TTC549 (cell line): ENCODE results near the gene FGF22.

Experiments
- FAIRE-seq: peaks from 2 replicates; lab custom pipeline; 2012; peaks lifted over from hg19 to GRCh38; lab: Jason Lieb, UNC

The FGF22 gene

GRCh38 chr19:680287-681028, 40.8 kb downstream of the FGF22 start:
- FAIRE-seq: no peak

GRCh38 chr19:681029-682019, 41.6 kb downstream of the FGF22 start:
- FAIRE-seq: no peak

- FAIRE-seq: no peak
Observed at GRCh38 chr19:682678-683320, 43.1 kb downstream of the FGF22 start.

GRCh38 chr19:685454-685931, 45.8 kb downstream of the FGF22 start:
- no peak for FAIRE-seq

GRCh38 chr19:686589-687297, 47.1 kb downstream of the FGF22 start:
- no peak for FAIRE-seq

- no peak for FAIRE-seq
Observed at GRCh38 chr19:687569-688166, 48.0 kb downstream of the FGF22 start.

- no peak for FAIRE-seq
Observed at GRCh38 chr19:688214-688613, 48.5 kb downstream of the FGF22 start.

- no peak for FAIRE-seq
Observed at GRCh38 chr19:688992-689391, 49.3 kb downstream of the FGF22 start.

- FAIRE-seq: no peak
Observed at GRCh38 chr19:690203-690602, 50.5 kb downstream of the FGF22 start.
